Panc1 (cell line): ENCODE data around the gene PHYHIPL.

Experiments
- CTCF ChIP-seq: fragments of 450-650 bp; IDR thresholded peaks from 2 replicates; pipeline ENCODE4 v1.5.1; 2017; ENCODE audit warnings: mild to moderate bottlenecking
- POLR2AphosphoS5 ChIP-seq: IDR thresholded peaks from 2 replicates; pipeline ENCODE4 v1.6.1; 2012; ENCODE audit warnings: mild to moderate bottlenecking, low read depth, low read length, moderate library complexity
- REST ChIP-seq, 2 experiments: IDR thresholded peaks; 2 replicates each; pipeline ENCODE4 v1.6.1; 2011 to 2012; ENCODE audit warnings: low read depth in 2 of 2, control low read depth in 1 of 2, low read length in 1 of 2, mild to moderate bottlenecking in 1 of 2, moderate library complexity in 1 of 2; ENCODE audit not compliant: insufficient read depth in 1 of 2
- SIN3A ChIP-seq: IDR thresholded peaks from 2 replicates; pipeline ENCODE4 v1.6.1; 2012; ENCODE audit warnings: low read depth, mild to moderate bottlenecking, low read length, moderate library complexity, borderline replicate concordance; ENCODE audit not compliant: insufficient read depth
- TCF7L2 ChIP-seq: IDR thresholded peaks from 2 replicates; pipeline ENCODE4 v1.6.1; 2011; ENCODE audit warnings: mild to moderate bottlenecking, low read depth, low read length, inconsistent platforms

- TF ChIP-seq CTCF = no peak
- TF ChIP-seq POLR2AphosphoS5 = no peak
- TF ChIP-seq REST (IDR thresholded peaks at IDR 0.05; ENCODE audit: insufficient read depth in 1 of 2, low read depth in 2 of 2, low read length in 1 of 2) = no peak
- no peak for TF ChIP-seq TCF7L2
- TF ChIP-seq SIN3A = no peak
These were observed 41.2 kb upstream of the PHYHIPL start for GRCh38 chr10:59135275-59135674.
